GM23338 (cell line): ENCODE results near the gene SFRP5.

Experiments
- CREB1 ChIP-seq: fragments of 250-450 bp; sonication (Bioruptor Pico); IDR thresholded peaks from 2 replicates; pipeline ENCODE4 v1.5.0; 2020; ENCODE audit warnings: low read depth, mild to moderate bottlenecking, moderate library complexity
- CTCF ChIP-seq, 2 experiments: fragments of 200-600 bp in 1 of 2; sonication (generic) in 1 of 2; conservative IDR thresholded peaks; 2 replicates each; pipeline versions ENCODE4 v1.5.1 to v1.6.1; 2016 to 2017; ENCODE audit warnings: antibody characterized with exemption in 2 of 2, low read depth in 2 of 2, mild to moderate bottlenecking in 2 of 2, moderate library complexity in 1 of 2
- EZH2 ChIP-seq: fragments of 200-600 bp; sonication (generic); IDR thresholded peaks from one replicate; pipeline ENCODE4 v1.8.0; 2017; ENCODE audit warnings: antibody characterized with exemption, mild to moderate bottlenecking, low read depth; ENCODE audit not compliant: unreplicated experiment
- EZH2phosphoT487 ChIP-seq: fragments of 200-600 bp; sonication (generic); IDR thresholded peaks from one replicate; pipeline ENCODE4 v1.8.1; 2018; ENCODE audit warnings: antibody characterized with exemption; ENCODE audit not compliant: unreplicated experiment
- JUNB ChIP-seq: IDR thresholded peaks from one replicate; pipeline ENCODE4 v1.6.1; 2016; ENCODE audit warnings: antibody characterized with exemption; ENCODE audit not compliant: unreplicated experiment
- POLR2AphosphoS5 ChIP-seq: IDR thresholded peaks from 2 replicates; pipeline ENCODE4 v1.6.1; 2016; ENCODE audit warnings: antibody characterized with exemption, low read depth
- REST ChIP-seq: IDR thresholded peaks from one replicate; pipeline ENCODE4 v1.6.1; 2018; ENCODE audit warnings: antibody characterized with exemption; ENCODE audit not compliant: unreplicated experiment

DNA sequence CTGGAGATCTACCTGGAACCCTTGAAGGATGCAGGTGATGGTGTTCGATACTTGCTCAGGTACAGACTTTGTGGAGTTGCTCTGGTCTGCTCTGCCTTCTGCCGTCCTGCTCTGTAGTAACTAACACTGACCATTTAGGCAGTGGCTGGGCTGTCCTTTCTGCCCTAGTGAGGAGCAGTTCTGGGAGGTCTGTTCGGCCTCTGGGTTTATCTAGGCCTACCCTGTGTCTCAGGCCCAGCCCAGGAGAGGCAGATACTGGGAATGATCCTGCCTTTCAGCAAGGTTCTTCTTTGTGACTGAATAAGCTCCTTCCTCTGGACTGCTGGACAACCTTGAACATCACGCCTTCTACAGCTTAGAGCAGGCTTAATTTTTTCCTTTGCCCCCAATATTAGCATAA, 33.2 kb downstream of the SFRP5 start:
- TF ChIP-seq CTCF (conservative IDR thresholded peaks at IDR 0.05; ENCODE audit: low read depth in 2 of 2): no peak
- no peak for TF ChIP-seq REST
- no peak for TF ChIP-seq CREB1 (CRISPR knock-in tag)
- no peak for TF ChIP-seq EZH2phosphoT487
- no peak for TF ChIP-seq EZH2
- TF ChIP-seq POLR2AphosphoS5: no peak
- TF ChIP-seq JUNB: no peak
